Endothelial cell of umbilical vein (primary cell): ENCODE data around the gene XPO5. TPM values are rescaled to one million over a fixed set of nuclear protein-coding genes. Genes with fewer than 3 reads are reported as not detected.

Experiments
- BruUV-seq: library from RNA; stranded (reverse); fragments of 400-500 nt; replicated peaks from 2 replicates; lab custom pipeline; 2021; lab: Mats Ljungman, UMichigan
- CTCF ChIA-PET: fragments of 300-600, 350-600 bp; sonication (Branson Sonifier 250); formaldehyde crosslinking; loops from one replicate; lab custom pipeline; 2021; ENCODE audit warnings: antibody characterized with exemption, inconsistent platforms; lab: Charles Lee
- POLR2A ChIA-PET: fragments of 300-600, 350-600 bp; sonication (Branson Sonifier 250); formaldehyde crosslinking; loops from one replicate; lab custom pipeline; 2021; ENCODE audit warnings: antibody characterized with exemption, inconsistent platforms; lab: Charles Lee
- DNase-seq: peaks from one replicate; pipeline ENCODE4 v3.0.0-alpha.2; 2011; ENCODE audit warnings: low read depth, low spot score
- FAIRE-seq: peaks from 2 replicates; lab custom pipeline; 2011; peaks lifted over from hg19 to GRCh38; lab: Jason Lieb, UNC
- H2AFZ ChIP-seq: 2 replicates; pipeline ENCODE4 v1.6.0; 2012; ENCODE audit warnings: low read depth, low read length, control low read depth, inconsistent platforms
- H3K27ac ChIP-seq: 2 replicates; pipeline ENCODE4 v1.5.1; 2011; ENCODE audit warnings: low read depth, mild to moderate bottlenecking, control low read depth, low read length, moderate library complexity; ENCODE audit not compliant: insufficient read depth
- H3K27me3 ChIP-seq, 2 experiments: 2 replicates each; pipeline versions ENCODE4 v1.6.0 to v1.6.1; 2011; ENCODE audit warnings: low read length in 2 of 2, mixed read lengths in 1 of 2; ENCODE audit not compliant: control insufficient read depth in 2 of 2, insufficient read depth in 2 of 2
- H3K36me3 ChIP-seq, 2 experiments: 2 replicates in 1 of 2; 3 replicates in 1 of 2; pipeline ENCODE4 v1.5.1; 2011; ENCODE audit warnings: low read length in 2 of 2, mild to moderate bottlenecking in 1 of 2, moderate library complexity in 1 of 2; ENCODE audit not compliant: control insufficient read depth in 2 of 2, insufficient read depth in 2 of 2; ENCODE audit errors: extremely low read depth in 1 of 2
- H3K4me1 ChIP-seq: 3 replicates; pipeline ENCODE4 v1.5.1; 2011; ENCODE audit warnings: mild to moderate bottlenecking, low read length; ENCODE audit not compliant: control insufficient read depth, insufficient read depth; ENCODE audit errors: extremely low read depth
- H3K4me2 ChIP-seq: 2 replicates; pipeline ENCODE4 v1.6.1; 2011; ENCODE audit warnings: low read length, control low read depth, mixed read lengths; ENCODE audit not compliant: insufficient read depth
- H3K4me3 ChIP-seq, 3 experiments: fragments of 200-600 bp in 1 of 3; sonication (generic), shearing (Covaris generic) in 1 of 3; replicated peaks in 1 of 3; 2 replicates each; pipeline ENCODE4 v1.5.1; 2011 to 2016; ENCODE audit warnings: control low read depth in 3 of 3, low read length in 3 of 3, mild to moderate bottlenecking in 2 of 3, inconsistent platforms in 1 of 3, low read depth in 1 of 3, moderate library complexity in 1 of 3; ENCODE audit not compliant: insufficient read depth in 1 of 3
- H3K79me2 ChIP-seq: 2 replicates; pipeline ENCODE4 v1.6.0; 2012; ENCODE audit warnings: low read length, inconsistent platforms; ENCODE audit not compliant: control insufficient read depth, insufficient read depth
- H3K9ac ChIP-seq: replicated peaks from 2 replicates; pipeline ENCODE3; 2011; ENCODE audit warnings: low read length, control low read depth; ENCODE audit not compliant: insufficient read depth; ENCODE audit errors: extremely low read depth
- H3K9me1 ChIP-seq: replicated peaks from 3 replicates; pipeline ENCODE4 v1.6.0; 2011; ENCODE audit warnings: mild to moderate bottlenecking, low read length; ENCODE audit not compliant: control insufficient read depth, insufficient read depth; ENCODE audit errors: extremely low read depth
- H3K9me3 ChIP-seq: replicated peaks from 2 replicates; pipeline ENCODE4 v1.5.1; 2012; ENCODE audit warnings: low read length, inconsistent platforms; ENCODE audit not compliant: control insufficient read depth, insufficient read depth
- H4K20me1 ChIP-seq: replicated peaks from 2 replicates; pipeline ENCODE3; 2011; ENCODE audit warnings: mild to moderate bottlenecking, low read length; ENCODE audit not compliant: control insufficient read depth, insufficient read depth; ENCODE audit errors: extremely low read depth
- CTCF ChIP-seq, 2 donors: IDR thresholded peaks; 1 replicate in 1 of 2; 2 replicates in 1 of 2; pipeline ENCODE4 v1.5.1; 2011; ENCODE audit warnings: low read length in 2 of 2, mild to moderate bottlenecking in 2 of 2, moderate library complexity in 2 of 2, control low read depth in 1 of 2, inconsistent platforms in 1 of 2, low read depth in 1 of 2; ENCODE audit not compliant: insufficient read depth in 1 of 2; ENCODE audit errors: extremely low read depth in 1 of 2
- EZH2 ChIP-seq: IDR thresholded peaks from 2 replicates; pipeline ENCODE4 v1.6.1; 2012; ENCODE audit warnings: borderline replicate concordance, low read depth, mild to moderate bottlenecking, moderate library complexity, low read length, inconsistent platforms; ENCODE audit not compliant: severe bottlenecking
- JUN ChIP-seq: IDR thresholded peaks from 2 replicates; pipeline ENCODE4 v1.6.1; 2011; ENCODE audit warnings: borderline replicate concordance, low read depth; ENCODE audit not compliant: insufficient read length, insufficient read depth
- POLR2A ChIP-seq: IDR thresholded peaks from 2 replicates; pipeline ENCODE4 v1.6.1; 2012; ENCODE audit warnings: low read depth, mild to moderate bottlenecking, control low read depth, low read length
- POLR2AphosphoS5 ChIP-seq: IDR thresholded peaks from 2 replicates; pipeline ENCODE4 v1.6.1; 2012; ENCODE audit warnings: low read depth, mild to moderate bottlenecking, control low read depth, low read length, moderate library complexity; ENCODE audit not compliant: insufficient read depth
- dilution Hi-C: fragments of 300-500 bp; cut with MboI; formaldehyde crosslinking; loops from one replicate; pipeline ENCODE4 v1.15.0; 2019; ENCODE audit warnings: low sequenced_read_pairs; ENCODE audit not compliant: extremely low pct_ligation_motif_present
- intact Hi-C: fragments of 100-400 bp; cut with micrococcal nuclease; formaldehyde crosslinking; loops from one replicate; pipeline ENCODE4 v1.10.0; 2022
- polyA plus RNA-seq, 4 experiments: library from polyadenylated mRNA; depleted of rRNA in 3 of 4; stranded (reverse) in 3 of 4; unstranded in 1 of 4; fragments of >200 nt; gene quantifications; 2 replicates each; pipeline versions ENCODE4 v1.2.1 to v1.2.3, GENCODE V29; 2011 to 2012; ENCODE audit warnings: missing spikeins in 1 of 4
- total RNA-seq: library from RNA; stranded (reverse); gene quantifications from 2 replicates; pipeline ENCODE4 v1.2.3, GENCODE V29; 2021

XPO5 gene
- total and polyA plus RNA-seq, 2 donors (not counting 3 experiments of a cell fraction or from before 2014, with no cell fraction given) = 28.4 to 50.0 TPM

DNA sequence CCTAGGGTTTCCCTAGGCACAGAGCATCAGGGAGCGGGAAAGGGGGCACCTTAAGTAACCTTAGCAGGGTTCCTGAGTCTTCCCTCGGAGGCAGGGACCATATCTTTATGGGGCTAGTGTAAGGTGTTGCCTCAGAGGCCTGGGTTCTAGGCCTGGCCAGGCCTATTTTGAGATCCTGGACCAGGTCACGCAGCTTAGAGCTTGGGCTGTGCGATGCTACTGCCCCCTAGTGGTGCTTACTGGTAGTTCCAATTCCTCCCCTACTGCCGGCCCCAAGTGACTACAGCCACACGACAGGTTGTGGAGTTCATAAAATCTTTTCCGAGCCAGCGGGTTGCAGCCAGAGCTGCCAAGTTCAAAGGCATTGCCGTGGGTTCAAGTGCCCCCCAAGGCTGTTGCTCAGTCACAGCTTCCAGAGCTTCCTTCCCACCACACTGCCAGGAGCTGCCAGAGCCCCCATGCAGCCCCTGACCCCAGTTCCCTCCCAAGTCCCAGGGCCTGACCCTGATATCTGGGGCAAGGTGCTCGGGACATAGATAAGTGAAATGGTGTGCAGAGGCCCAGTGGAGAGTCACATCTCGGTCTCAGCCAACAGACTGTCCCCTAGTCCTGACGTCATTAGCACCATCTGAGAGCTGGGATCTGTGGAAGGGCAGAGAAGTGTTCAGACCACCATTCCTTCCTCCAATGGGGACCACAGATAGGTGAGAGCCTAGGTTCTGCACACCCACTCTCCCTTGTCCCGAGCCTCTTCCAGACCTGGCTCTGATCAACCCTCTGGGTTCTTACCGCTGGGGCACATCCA is 69.0 kb downstream of the XPO5 start:
- POLR2A ChIA-PET = interaction anchor here (0.6 kb wide), 1 partner anchor 21 kb away, joined by 7 read pairs; no protein-coding TSS in a partner anchor
- H3K79me2 ChIP-seq = no peaks in the 10 kb centered on the region
- dilution Hi-C loops = no loop called here
- TF ChIP-seq POLR2AphosphoS5 = no peak
- TF ChIP-seq JUN = no peak
- TF ChIP-seq EZH2 = no peak
- TF ChIP-seq CTCF (IDR thresholded peaks at IDR 0.05; ENCODE audit: extremely low read depth in 1 of 2, insufficient read depth in 1 of 2, low read depth in 1 of 2, low read length in 2 of 2) = peak; percentile 91 to 94
- no peak for TF ChIP-seq POLR2A
- intact Hi-C loops = loop anchor here (1.0 to 10.0 kb wide), 4 partner anchors 53 to 602 kb away; no protein-coding TSS in a partner anchor
- H3K9me1 ChIP-seq = no peaks in the 10 kb centered on the region
- H4K20me1 ChIP-seq = no peaks in the 10 kb centered on the region
- H2AFZ ChIP-seq = no peak overlapping the region
- H3K9me3 ChIP-seq = no peaks in the 10 kb centered on the region
- CTCF ChIA-PET = interaction anchor here (0.7 to 19.0 kb wide), 23 partner anchors 10 to 330 kb away, joined by 3 to 289 read pairs (median 8); partner anchors contain the start of genes CRIP3, DLK2, DNPH1 and POLR1C
- H3K4me2 ChIP-seq = no peak overlapping the region
- FAIRE-seq (peak; percentile 93), DNase-seq (peak; percentile 82)
- peaks cover 0 to 32% of the 10 kb centered on the region in 2 experiments for H3K36me3 ChIP-seq
- no peaks in the 10 kb centered on the region for H3K27me3 ChIP-seq
- H3K27ac ChIP-seq = no peak overlapping the region
- H3K9ac ChIP-seq = no peak overlapping the region
- no TSS peak for BruUV-seq
- H3K4me3 ChIP-seq = no peak overlapping the region
- peaks cover 7% of the 10 kb centered on the region for H3K4me1 ChIP-seq
